KOPT-K1 (cell line): ENCODE measurements around the gene GNE.
A peak's percentile ranks its signal among the peaks of the same experiment; 100 is the strongest.
"Not testable (repeated sequence)": the region's sequence is repeated elsewhere in the genome, so short reads cannot be mapped to it uniquely, and the experiment has no call there.

Experiments
- H3K27ac ChIP-seq: fragments of 200-600 bp; sonication (generic); 2 replicates; pipeline ENCODE4 v1.5.1; 2016; ENCODE audit warnings: antibody characterized with exemption, mild to moderate bottlenecking, low read depth, low read length; ENCODE audit not compliant: poor library complexity, severe bottlenecking
- H3K36me3 ChIP-seq: fragments of 200-600 bp; sonication (generic); 2 replicates; pipeline ENCODE4 v1.5.1; 2017; ENCODE audit warnings: antibody characterized with exemption, mild to moderate bottlenecking, low read length, moderate library complexity; ENCODE audit not compliant: insufficient read depth
- H3K9me3 ChIP-seq: fragments of 200-600 bp; sonication (generic); 2 replicates; pipeline ENCODE4 v1.5.1; 2017; ENCODE audit warnings: antibody characterized with exemption, low read length, mild to moderate bottlenecking; ENCODE audit not compliant: insufficient read depth, poor library complexity, severe bottlenecking

The GNE gene

DNA sequence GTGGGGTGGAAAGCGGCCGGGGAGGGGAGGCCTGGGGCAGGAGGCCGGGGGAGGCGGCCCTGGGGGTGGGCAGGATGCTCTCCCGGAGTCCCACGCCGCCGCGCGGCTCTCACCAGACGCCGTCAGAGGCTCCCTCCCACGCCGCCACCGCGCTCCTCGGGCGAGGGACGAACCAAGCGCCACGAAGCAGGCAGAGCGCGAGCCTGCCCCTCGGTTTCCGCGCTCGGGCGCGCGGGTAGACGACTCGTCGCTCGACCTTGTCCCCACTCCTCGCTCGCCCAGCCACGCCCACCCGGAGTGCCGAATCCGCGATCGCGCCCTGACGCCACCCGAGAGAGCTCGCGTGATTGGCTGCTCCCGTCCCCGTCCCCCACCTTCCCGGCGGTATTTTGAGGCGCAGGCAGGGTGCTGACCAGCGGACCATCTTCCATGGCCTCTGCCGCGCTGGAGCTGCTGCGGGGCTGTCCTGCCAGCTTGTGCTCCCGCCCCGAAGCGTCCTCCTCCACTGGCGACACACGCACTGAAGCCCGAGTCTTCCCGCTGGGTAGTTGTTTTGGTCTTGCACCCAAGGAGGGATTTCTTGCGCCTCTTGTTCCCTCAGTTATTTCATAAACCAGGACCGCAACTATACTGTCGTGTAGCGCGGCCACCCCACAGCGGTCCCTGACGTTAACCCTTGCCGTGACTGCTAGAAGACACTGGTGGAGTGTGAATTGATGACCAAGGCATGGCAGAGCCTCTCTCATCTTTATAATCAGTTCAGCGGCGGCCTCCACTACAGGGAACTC is at the start of gene GNE:
Gene GNE (minus strand): TSS at position 241 of the 788 bp plus-strand sequence. CDS start 9,093 bp downstream, outside the sequence.
- H3K36me3 ChIP-seq: no peaks in the 10 kb centered on the region
- no peaks in the 10 kb centered on the region for H3K9me3 ChIP-seq
- peak within 1 kb of the TSS; percentile 71 for H3K27ac ChIP-seq

DNA sequence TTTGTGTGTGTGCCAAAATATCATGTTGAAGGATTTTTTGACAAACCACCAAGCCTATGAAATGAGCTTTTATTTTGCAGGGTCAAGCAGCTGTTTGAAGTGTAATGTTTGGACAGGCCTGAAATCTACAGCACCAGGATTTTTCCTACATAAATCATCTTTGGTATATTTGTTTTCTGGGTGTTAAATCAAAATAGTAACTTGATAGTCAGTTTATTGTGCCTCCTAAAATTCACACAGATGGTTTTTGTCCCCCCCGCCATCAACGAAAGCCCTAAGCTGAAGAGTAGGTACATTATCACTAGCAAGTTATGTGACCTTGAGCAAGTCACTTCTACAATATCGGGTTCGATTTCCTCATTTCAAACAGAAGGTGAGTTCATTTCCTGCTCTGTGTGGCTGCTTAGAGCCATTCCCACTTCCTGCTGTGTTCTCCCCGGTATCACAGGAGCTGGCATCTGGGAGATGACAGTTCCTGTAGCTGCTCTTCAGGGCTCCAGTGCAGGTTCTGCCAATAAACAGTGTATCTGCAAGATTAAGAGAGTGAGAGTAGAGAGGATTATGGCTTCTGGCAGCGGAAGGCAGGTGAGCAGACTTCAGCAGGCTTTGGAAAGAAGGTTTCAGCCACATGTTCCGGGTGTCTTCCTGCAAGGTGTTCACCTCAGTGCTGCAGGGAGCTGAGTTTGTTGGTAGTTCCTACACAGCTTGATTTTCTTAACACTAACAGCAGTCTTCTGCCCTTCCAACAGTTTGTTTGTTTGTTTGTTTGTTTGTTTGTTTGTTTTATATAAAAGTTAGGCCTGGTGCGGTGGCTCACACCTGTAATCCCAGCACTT is 48.4 kb upstream of the GNE start:
- H3K36me3 ChIP-seq: no peaks in the 10 kb centered on the region
- H3K27ac ChIP-seq: peak overlapping the region; percentile 24

GRCh38 chr9:36304366-36304765 is 46.1 kb upstream of the GNE start:
- not testable (repeated sequence) for H3K27ac ChIP-seq, H3K36me3 ChIP-seq, H3K9me3 ChIP-seq

More for the DNA sequence above, 48.4 kb upstream of the GNE start:
- no peaks in the 10 kb centered on the region for H3K9me3 ChIP-seq

GRCh38 chr9:36301227-36301626 is 43.0 kb upstream of the GNE start:
- H3K27ac ChIP-seq: no peak overlapping the region
- no peaks in the 10 kb centered on the region for H3K36me3 ChIP-seq
- H3K9me3 ChIP-seq: no peaks in the 10 kb centered on the region

DNA sequence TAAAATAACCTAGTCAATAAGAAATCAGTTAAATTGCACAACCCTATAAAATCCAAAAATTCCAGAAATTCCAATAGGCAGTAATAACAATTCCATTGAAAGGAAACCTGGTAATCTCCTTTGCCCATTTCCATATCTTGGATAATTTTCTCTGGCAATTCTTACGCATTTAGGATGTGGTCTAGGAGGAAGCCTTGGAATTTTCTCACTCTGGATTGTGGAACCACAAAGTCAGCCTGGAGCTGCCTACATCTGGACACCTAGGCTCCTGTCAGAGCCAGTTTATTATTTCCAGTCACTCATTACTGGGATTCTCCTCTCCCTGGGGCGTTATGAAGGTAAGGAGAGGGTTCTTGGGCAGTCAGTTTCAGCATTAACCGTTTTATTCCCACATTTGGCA is 40.3 kb upstream of the GNE start:
- Histone ChIP-seq H3K27ac (no peak overlapping the region), H3K36me3 (no peaks in the 10 kb centered on the region), H3K9me3 (no peaks in the 10 kb centered on the region)

DNA sequence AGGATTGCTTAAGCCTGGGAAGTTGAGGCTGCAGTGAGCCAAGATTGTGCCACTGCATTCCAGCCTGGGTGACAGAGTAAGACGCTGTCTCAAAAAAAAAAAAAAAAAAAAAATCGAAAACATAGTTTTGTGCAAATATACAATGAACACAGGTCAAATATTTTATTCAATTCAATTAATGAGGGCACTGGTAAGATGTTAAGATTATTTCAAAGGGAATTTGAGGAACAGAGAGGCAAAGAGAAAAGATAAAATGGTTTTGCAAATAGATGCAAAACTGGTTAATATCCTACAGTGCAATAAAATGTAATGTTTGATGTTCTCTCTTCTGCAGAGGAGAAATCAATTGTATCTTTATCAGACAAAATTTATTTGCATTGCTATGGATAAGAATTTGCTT is 39.5 kb upstream of the GNE start:
- H3K36me3 ChIP-seq: no peaks in the 10 kb centered on the region
- no peaks in the 10 kb centered on the region for H3K9me3 ChIP-seq
- H3K27ac ChIP-seq: no peak overlapping the region

DNA sequence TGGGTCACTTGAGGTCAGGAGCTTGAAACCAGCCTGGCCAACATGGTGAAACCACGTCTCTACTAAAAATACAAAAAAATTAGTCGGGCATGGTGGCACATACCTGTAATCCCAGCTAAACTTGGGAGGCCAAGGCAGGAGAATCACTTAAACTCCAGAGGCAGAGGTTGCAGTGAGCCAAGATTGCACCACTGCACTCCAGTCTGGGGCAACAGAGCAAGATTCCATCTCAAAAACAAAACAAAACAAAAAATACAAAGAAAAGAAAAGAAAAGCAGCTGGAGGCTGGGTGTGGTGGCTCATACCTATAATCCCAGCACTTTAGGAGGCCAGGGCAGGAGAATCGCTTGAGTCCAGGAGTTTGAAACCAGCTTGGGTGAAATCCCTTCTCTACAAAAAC is 36.7 kb upstream of the GNE start:
- H3K27ac ChIP-seq, H3K9me3 ChIP-seq, H3K36me3 ChIP-seq: not testable (repeated sequence)

GRCh38 chr9:36293918-36294317 is 35.7 kb upstream of the GNE start:
- Histone ChIP-seq H3K36me3 (no peaks in the 10 kb centered on the region), H3K9me3 (no peaks in the 10 kb centered on the region), H3K27ac (no peak overlapping the region)

- H3K9me3 ChIP-seq: no peaks in the 10 kb centered on the region
- no peak overlapping the region for H3K27ac ChIP-seq
- no peaks in the 10 kb centered on the region for H3K36me3 ChIP-seq
Measured at GRCh38 chr9:36293171-36293570, 34.9 kb upstream of the GNE start.

GRCh38 chr9:36292641-36293040 is 34.4 kb upstream of the GNE start:
- Histone ChIP-seq H3K36me3 (no peaks in the 10 kb centered on the region), H3K9me3 (no peaks in the 10 kb centered on the region), H3K27ac (no peak overlapping the region)

GRCh38 chr9:36290996-36291395 is 32.7 kb upstream of the GNE start:
- no peaks in the 10 kb centered on the region for H3K9me3 ChIP-seq
- H3K36me3 ChIP-seq: no peaks in the 10 kb centered on the region
- no peak overlapping the region for H3K27ac ChIP-seq

GRCh38 chr9:36289836-36290435 is 31.7 kb upstream of the GNE start:
- Histone ChIP-seq H3K9me3 (no peaks in the 10 kb centered on the region), H3K27ac (no peak overlapping the region), H3K36me3 (no peaks in the 10 kb centered on the region)

- H3K27ac ChIP-seq: no peak overlapping the region
- H3K36me3 ChIP-seq: no peaks in the 10 kb centered on the region
- H3K9me3 ChIP-seq: no peaks in the 10 kb centered on the region
Measured at GRCh38 chr9:36288070-36288469, 29.8 kb upstream of the GNE start.

- no peaks in the 10 kb centered on the region for H3K36me3 ChIP-seq
Measured at GRCh38 chr9:36286388-36286787, 28.1 kb upstream of the GNE start.

GRCh38 chr9:36284226-36284625 is 26.0 kb upstream of the GNE start:
- Histone ChIP-seq H3K27ac (no peak overlapping the region), H3K36me3 (no peaks in the 10 kb centered on the region)

More at GRCh38 chr9:36286388-36286787, 28.1 kb upstream of the GNE start:
- Histone ChIP-seq H3K9me3 (no peaks in the 10 kb centered on the region), H3K27ac (no peak overlapping the region)

More at GRCh38 chr9:36284226-36284625, 26.0 kb upstream of the GNE start:
- no peaks in the 10 kb centered on the region for H3K9me3 ChIP-seq
